Esophagus muscularis mucosa (tissue), 4 donors: Measurements from ENCODE around the gene AGPS. TPM values are rescaled to one million over a fixed set of nuclear protein-coding genes. Genes with fewer than 3 reads are reported as not detected.
A peak's percentile ranks its signal among the peaks of the same experiment; 100 is the strongest.

Experiments used
- DNase-seq: peaks from one replicate; pipeline ENCODE4 v3.0.0-alpha.2; 2017; ENCODE audit errors: extremely low spot score
- H3K27ac ChIP-seq, 4 donors: fragments of 200-600 bp; sonication (generic); replicated peaks in 1 of 4; 1 replicate in 3 of 4; 2 replicates in 1 of 4; pipeline ENCODE4 v1.5.1; 2016 to 2019; ENCODE audit warnings: mild to moderate bottlenecking in 1 of 4
- H3K27me3 ChIP-seq, 4 donors: fragments of 200-600 bp; sonication (generic); one replicate each; pipeline versions ENCODE4 v1.5.1 to v1.6.0; 2016 to 2019
- H3K36me3 ChIP-seq, 4 donors: fragments of 200-600 bp; sonication (generic); one replicate each; pipeline ENCODE4 v1.5.1; 2016 to 2019
- H3K4me1 ChIP-seq, 4 donors: fragments of 200-600 bp; sonication (generic); one replicate each; pipeline ENCODE4 v1.5.1; 2016 to 2019
- H3K4me3 ChIP-seq, 4 donors: fragments of 200-600 bp; sonication (generic); 1 replicate in 2 of 4; 2 replicates in 2 of 4; pipeline ENCODE4 v1.5.1; 2016 to 2019; ENCODE audit warnings: mild to moderate bottlenecking in 4 of 4, moderate library complexity in 1 of 4
- H3K9me3 ChIP-seq, 4 donors: fragments of 200-600 bp; sonication (generic); 1 replicate in 3 of 4; 2 replicates in 1 of 4; pipeline ENCODE4 v1.5.1; 2016 to 2019
- EP300 ChIP-seq: sonication (generic); formaldehyde crosslinking; IDR thresholded peaks from one replicate; pipeline ENCODE4 v1.6.1; 2017; ENCODE audit warnings: antibody characterized with exemption
- POLR2A ChIP-seq: fragments of 450-650 bp; IDR thresholded peaks from one replicate; pipeline ENCODE4 v1.6.1; 2017; ENCODE audit warnings: antibody characterized with exemption, moderate library complexity, mild to moderate bottlenecking, low read depth
- POLR2AphosphoS5 ChIP-seq, 2 donors: sonication (generic); formaldehyde crosslinking; IDR thresholded peaks; one replicate each; pipeline ENCODE4 v1.6.1; 2017; ENCODE audit warnings: antibody characterized with exemption in 2 of 2
- WGBS: methylation state at CpG from one replicate; pipeline ENCODE4 v1.1.5; 2018; 5-methylcytosine and 5-hydroxymethylcytosine counted together
- intact Hi-C: fragments of 100-400 bp; cut with DNase I; formaldehyde crosslinking; loops from one replicate; pipeline ENCODE4 v1.15.1; 2023
- total RNA-seq, 4 donors: library from RNA; depleted of rRNA; stranded (reverse); fragments of >200 nt; gene quantifications; one replicate each; pipeline versions ENCODE4 v1.1.0 to v1.2.1, GENCODE V29; 2016
- TF ChIP-seq, protein P1 (sequence below), 3 experiments: fragments of 200-600 bp in 2 of 3; fragments of 450-650 bp in 1 of 3; sonication (generic) in 2 of 3; IDR thresholded peaks; one replicate each; pipeline ENCODE4 v1.5.1; 2017 to 2019; ENCODE audit warnings: antibody characterized with exemption in 3 of 3, mild to moderate bottlenecking in 2 of 3, moderate library complexity in 1 of 3

Gene AGPS
- total RNA-seq, 4 donors from 2014 or later = 26.3 to 46.1 (median 37.0) TPM

DNA sequence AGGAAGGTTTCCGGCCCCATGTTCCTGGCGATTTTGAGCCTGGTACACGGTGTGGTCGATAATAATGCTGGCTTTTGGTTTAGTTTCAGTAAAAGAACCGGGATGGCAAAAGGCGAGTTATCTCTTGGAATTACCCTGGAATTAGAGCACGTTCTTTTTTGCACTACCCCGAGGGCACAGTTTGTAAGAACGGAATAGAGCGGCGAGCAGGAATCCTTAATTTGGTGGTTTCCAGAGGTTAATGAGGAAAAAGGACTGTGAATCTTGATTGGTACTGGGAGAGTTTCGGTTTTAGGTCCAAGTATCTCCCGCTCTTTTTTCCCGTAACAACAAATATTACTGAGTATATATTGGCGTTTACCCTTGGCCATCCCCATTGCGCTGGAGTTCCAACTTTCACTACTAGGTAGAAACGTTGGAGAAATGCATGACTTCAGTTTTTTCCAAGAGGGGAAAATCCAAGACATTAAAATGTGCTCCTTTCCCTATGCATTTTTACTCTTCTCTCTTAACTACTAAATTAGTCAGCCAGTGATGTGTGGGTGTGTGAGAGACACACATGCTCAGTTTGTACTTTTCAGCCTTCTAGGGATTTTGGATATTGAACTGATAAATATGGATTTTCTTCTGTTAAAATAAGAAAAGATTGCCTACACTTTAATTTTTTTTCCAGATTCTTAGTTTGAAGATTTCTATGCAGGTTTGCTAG lies 160.8 kb downstream of the AGPS start:
- DNase-seq = no peak
- Histone ChIP-seq H3K27me3 (no peaks in the 10 kb centered on the region), H3K9me3 (no peaks in the 10 kb centered on the region), H3K4me3 (peak overlapping the region; percentile 74 to 91 (median 82)), H3K36me3 (no peaks in the 10 kb centered on the region), H3K4me1 (peaks cover 5 to 15% (median 14%) of the 10 kb centered on the region in 4 donors), H3K27ac (peak overlapping the region; percentile 91 to 95 (median 93))
- WGBS = 6% methylated on average over 16 of the region's 17 CpGs
- TF ChIP-seq, protein P1, sequence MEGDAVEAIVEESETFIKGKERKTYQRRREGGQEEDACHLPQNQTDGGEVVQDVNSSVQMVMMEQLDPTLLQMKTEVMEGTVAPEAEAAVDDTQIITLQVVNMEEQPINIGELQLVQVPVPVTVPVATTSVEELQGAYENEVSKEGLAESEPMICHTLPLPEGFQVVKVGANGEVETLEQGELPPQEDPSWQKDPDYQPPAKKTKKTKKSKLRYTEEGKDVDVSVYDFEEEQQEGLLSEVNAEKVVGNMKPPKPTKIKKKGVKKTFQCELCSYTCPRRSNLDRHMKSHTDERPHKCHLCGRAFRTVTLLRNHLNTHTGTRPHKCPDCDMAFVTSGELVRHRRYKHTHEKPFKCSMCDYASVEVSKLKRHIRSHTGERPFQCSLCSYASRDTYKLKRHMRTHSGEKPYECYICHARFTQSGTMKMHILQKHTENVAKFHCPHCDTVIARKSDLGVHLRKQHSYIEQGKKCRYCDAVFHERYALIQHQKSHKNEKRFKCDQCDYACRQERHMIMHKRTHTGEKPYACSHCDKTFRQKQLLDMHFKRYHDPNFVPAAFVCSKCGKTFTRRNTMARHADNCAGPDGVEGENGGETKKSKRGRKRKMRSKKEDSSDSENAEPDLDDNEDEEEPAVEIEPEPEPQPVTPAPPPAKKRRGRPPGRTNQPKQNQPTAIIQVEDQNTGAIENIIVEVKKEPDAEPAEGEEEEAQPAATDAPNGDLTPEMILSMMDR (IDR thresholded peaks at IDR 0.05) = no peak
- TF ChIP-seq POLR2AphosphoS5 (IDR thresholded peaks at IDR 0.05) = no peak
- no peak for TF ChIP-seq EP300
- TF ChIP-seq POLR2A = no peak
- intact Hi-C loops = loop anchor here (5.0 kb wide), 2 partner anchors 49 to 216 kb away; no protein-coding TSS in a partner anchor

DNA sequence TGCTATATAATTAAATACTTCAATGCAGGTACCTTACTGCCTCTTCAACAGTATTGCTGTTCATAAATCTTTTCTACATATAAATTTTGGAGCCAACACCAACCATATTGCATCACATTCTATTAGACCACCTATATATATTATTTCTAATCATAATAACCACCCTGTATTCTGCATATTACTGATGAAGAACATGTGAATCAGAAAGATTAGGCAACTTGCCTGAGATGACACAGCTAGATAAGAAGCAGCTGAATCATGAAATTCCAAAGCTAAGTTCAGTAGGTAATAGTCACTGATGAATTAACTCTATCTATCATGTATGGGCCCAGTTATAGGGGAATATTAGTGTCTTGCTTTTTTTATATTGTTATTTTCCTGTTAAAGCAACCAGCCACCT lies 161.8 kb downstream of the AGPS start:
- no peak for TF ChIP-seq EP300
- TF ChIP-seq POLR2AphosphoS5 (IDR thresholded peaks at IDR 0.05) = no peak
- TF ChIP-seq POLR2A = no peak
- TF ChIP-seq, protein P1 (IDR thresholded peaks at IDR 0.05) = no peak
- intact Hi-C loops = loop anchor here (5.0 kb wide), 2 partner anchors 48 to 217 kb away; no protein-coding TSS in a partner anchor
- DNase-seq = no peak
- no peaks in the 10 kb centered on the region for H3K36me3 ChIP-seq
- H3K9me3 ChIP-seq = no peaks in the 10 kb centered on the region
- H3K27me3 ChIP-seq = no peaks in the 10 kb centered on the region
- peaks cover 5 to 15% (median 14%) of the 10 kb centered on the region in 4 donors for H3K4me1 ChIP-seq
- no peak overlapping the region for H3K4me3 ChIP-seq
- H3K27ac ChIP-seq = no peak overlapping the region

DNA sequence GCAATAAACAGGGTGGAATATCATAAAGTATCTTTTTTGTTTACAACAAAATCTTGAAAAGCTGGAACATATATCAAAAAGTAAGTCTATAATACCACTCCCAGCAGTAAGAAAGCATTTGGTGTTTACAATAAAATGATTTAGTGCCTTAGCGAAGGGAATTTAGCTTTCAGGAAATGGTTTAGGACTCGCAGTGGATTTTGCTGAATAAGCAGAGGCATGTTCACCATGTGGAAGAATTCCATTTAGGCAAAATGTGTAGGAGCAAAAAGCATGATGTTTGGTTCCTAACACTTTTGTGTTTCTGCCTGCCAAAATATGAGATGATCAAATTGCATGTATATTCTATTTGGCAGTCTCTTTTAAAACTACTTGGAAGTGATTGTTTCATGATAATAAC lies 163.6 kb downstream of the AGPS start:
- Histone ChIP-seq H3K9me3 (no peaks in the 10 kb centered on the region), H3K36me3 (no peaks in the 10 kb centered on the region), H3K27ac (no peak overlapping the region), H3K27me3 (no peaks in the 10 kb centered on the region), H3K4me1 (peaks cover 5 to 15% (median 12%) of the 10 kb centered on the region in 4 donors), H3K4me3 (no peak overlapping the region)
- 60% methylated on average over 2 of the region's 2 CpGs for WGBS
- intact Hi-C loops = no loop called here
- TF ChIP-seq POLR2A (no peak), POLR2AphosphoS5 (IDR thresholded peaks at IDR 0.05) (no peak), EP300 (no peak)
- TF ChIP-seq, protein P1 (IDR thresholded peaks at IDR 0.05) = no peak
- no peak for DNase-seq

DNA sequence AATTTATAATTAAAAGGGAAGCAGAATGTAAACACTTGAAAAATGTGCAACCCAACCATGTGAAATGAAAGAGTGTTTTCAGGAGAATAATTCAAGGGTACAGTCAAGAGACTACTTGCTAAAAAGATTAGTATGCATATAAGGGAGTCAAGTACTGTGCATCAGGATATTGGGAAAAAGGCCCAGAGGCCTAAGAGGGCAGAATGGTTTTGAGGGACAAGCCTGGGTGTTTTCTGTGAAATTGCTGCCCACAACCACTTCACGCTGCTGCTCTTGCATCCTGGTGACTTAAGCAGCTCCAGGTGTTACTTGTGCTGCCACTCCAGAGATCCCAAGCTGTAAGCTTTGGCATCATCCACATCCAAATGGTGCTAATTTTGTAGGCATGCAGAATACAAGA lies 165.2 kb downstream of the AGPS start:
- Histone ChIP-seq H3K27me3 (no peaks in the 10 kb centered on the region), H3K4me1 (peaks cover 0 to 8% (median 3%) of the 10 kb centered on the region in 4 donors), H3K4me3 (no peak overlapping the region), H3K9me3 (no peaks in the 10 kb centered on the region), H3K27ac (no peak overlapping the region), H3K36me3 (no peaks in the 10 kb centered on the region)
- DNase-seq = no peak
- TF ChIP-seq, protein P1 (IDR thresholded peaks at IDR 0.05) = no peak
- TF ChIP-seq POLR2AphosphoS5 (IDR thresholded peaks at IDR 0.05) = no peak
- intact Hi-C loops = no loop called here
- WGBS = 100% methylated on average over 1 of the region's 1 CpG

DNA sequence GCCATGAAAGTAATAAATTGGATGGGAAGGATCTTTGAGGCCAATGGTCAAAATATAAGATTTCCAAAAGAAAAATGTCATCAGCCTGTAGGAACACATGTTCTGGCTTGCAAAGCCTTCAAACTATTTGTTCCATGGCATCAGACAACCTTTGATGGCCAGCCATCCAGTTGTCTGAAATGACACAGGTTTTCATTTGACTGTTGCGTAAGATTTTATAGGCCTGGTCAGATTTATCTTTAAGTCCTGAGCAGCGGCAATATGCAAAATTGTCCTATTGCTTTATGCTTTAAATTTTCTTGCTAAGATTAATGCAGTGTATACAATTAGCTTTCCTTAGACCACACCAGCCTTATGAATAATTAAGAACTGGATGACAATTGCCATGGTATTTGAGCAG lies 167.1 kb downstream of the AGPS start:
- TF ChIP-seq EP300 (no peak), POLR2A (no peak), POLR2AphosphoS5 (IDR thresholded peaks at IDR 0.05) (no peak)
- TF ChIP-seq, protein P1 (IDR thresholded peaks at IDR 0.05) = no peak
- intact Hi-C loops = no loop called here
- Histone ChIP-seq H3K27me3 (no peaks in the 10 kb centered on the region), H3K4me3 (no peak overlapping the region), H3K4me1 (no peaks in the 10 kb centered on the region), H3K27ac (no peak overlapping the region), H3K9me3 (no peaks in the 10 kb centered on the region), H3K36me3 (no peaks in the 10 kb centered on the region)
- WGBS = 98% methylated on average over 2 of the region's 2 CpGs
- DNase-seq = no peak
